ENCODE results near the gene GRIFIN.

The GRIFIN gene

GRCh38 chr7:2431260-2431867 lies 44.8 kb downstream of the GRIFIN start:
- no peak for DNase-seq

- DNase-seq, result no peak
Observed at GRCh38 chr7:2425749-2426148, 50.4 kb downstream of the GRIFIN start.

Data from KG1 (cell line).